SK-N-MC (cell line): ENCODE results near the gene SNAPC4.

ENCODE experiments used
- EZH2 ChIP-seq: fragments of 200-600 bp; sonication (generic); IDR thresholded peaks from one replicate; pipeline ENCODE4 v1.6.1; 2017; ENCODE audit warnings: antibody characterized with exemption
- POLR2AphosphoS5 ChIP-seq: IDR thresholded peaks from 2 replicates; pipeline ENCODE4 v1.6.1; 2012; ENCODE audit warnings: mild to moderate bottlenecking, low read depth, low read length, borderline replicate concordance

- TF ChIP-seq EZH2: no peak
- TF ChIP-seq POLR2AphosphoS5: no peak; the same call in 1 of the 2 replicates
These were observed 29.2 kb upstream of the SNAPC4 start for GRCh38 chr9:136429075-136429628.
